ENCODE measurements around the gene UTP14C. TPM values are rescaled to one million over a fixed set of nuclear protein-coding genes. Genes with fewer than 3 reads are reported as not detected.

UTP14C gene
- total and polyA plus RNA-seq, 12 donors, result 3.0 to 15.1 (median 12.0) TPM

DNA sequence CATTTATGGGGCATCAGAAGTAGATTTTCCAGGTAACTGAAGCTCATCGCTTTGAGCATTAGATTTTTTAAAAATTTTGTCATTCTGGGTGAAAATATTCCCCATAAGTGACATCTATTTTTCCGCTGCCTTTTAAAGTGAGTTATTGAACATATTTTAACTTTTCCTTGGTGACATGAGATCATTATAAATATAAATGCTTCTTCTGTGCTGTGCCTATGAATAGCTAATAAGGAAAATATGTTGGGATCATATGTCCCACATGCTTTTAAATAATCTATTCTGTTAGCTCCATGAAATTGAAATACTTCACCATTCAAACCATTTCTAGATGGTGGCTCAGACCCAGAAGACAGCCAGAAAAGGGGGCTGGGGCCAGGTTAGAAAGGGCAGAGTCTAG lies 27.3 kb upstream of the UTP14C start:
- no peaks in the 10 kb centered on the region for H3K27me3 ChIP-seq
- TF ChIP-seq, protein P1, sequence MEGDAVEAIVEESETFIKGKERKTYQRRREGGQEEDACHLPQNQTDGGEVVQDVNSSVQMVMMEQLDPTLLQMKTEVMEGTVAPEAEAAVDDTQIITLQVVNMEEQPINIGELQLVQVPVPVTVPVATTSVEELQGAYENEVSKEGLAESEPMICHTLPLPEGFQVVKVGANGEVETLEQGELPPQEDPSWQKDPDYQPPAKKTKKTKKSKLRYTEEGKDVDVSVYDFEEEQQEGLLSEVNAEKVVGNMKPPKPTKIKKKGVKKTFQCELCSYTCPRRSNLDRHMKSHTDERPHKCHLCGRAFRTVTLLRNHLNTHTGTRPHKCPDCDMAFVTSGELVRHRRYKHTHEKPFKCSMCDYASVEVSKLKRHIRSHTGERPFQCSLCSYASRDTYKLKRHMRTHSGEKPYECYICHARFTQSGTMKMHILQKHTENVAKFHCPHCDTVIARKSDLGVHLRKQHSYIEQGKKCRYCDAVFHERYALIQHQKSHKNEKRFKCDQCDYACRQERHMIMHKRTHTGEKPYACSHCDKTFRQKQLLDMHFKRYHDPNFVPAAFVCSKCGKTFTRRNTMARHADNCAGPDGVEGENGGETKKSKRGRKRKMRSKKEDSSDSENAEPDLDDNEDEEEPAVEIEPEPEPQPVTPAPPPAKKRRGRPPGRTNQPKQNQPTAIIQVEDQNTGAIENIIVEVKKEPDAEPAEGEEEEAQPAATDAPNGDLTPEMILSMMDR (IDR thresholded peaks at IDR 0.05), result no peak
- DNase-seq, result no peak
- no peak overlapping the region for H3K27ac ChIP-seq
- WGBS, 2 donors, result 96 to 99% methylated on average over 2 of the region's 2 CpGs
- H3K9me3 ChIP-seq, result no peaks in the 10 kb centered on the region
- H3K36me3 ChIP-seq, result no peaks in the 10 kb centered on the region
- intact Hi-C loops (cut with DNase I), result loop anchor here in 3 of 10 donors (5.0 to 10.0 kb wide), 3 partner anchors 82 to 182 kb away; no protein-coding TSS in a partner anchor
- ATAC-seq, result no peak
- H3K4me3 ChIP-seq, result no peak overlapping the region
- H3K4me1 ChIP-seq, result peaks cover 4 to 38% (median 32%) of the 10 kb centered on the region in 9 donors

GRCh38 chr13:51997641-51998330 lies 26.7 kb upstream of the UTP14C start:
- TF ChIP-seq, protein P1 (IDR thresholded peaks at IDR 0.05), result no peak
- DNase-seq (no peak), ATAC-seq (no peak)
- H3K4me3 ChIP-seq, result no peak overlapping the region
- peaks cover 4 to 38% (median 32%) of the 10 kb centered on the region in 9 donors for H3K4me1 ChIP-seq
- no peaks in the 10 kb centered on the region for H3K9me3 ChIP-seq
- H3K36me3 ChIP-seq, result no peaks in the 10 kb centered on the region
- WGBS, 2 donors, result 76 to 79% methylated on average over 8 of the region's 8 CpGs
- H3K27ac ChIP-seq, result no peak overlapping the region
- H3K27me3 ChIP-seq, result no peaks in the 10 kb centered on the region
- intact Hi-C loops (cut with DNase I), result loop anchor here in 4 of 10 donors (2.0 to 10.0 kb wide), 4 partner anchors 83 to 183 kb away; partner anchors contain the start of gene NEK5 (in 1 of the 4)

DNA sequence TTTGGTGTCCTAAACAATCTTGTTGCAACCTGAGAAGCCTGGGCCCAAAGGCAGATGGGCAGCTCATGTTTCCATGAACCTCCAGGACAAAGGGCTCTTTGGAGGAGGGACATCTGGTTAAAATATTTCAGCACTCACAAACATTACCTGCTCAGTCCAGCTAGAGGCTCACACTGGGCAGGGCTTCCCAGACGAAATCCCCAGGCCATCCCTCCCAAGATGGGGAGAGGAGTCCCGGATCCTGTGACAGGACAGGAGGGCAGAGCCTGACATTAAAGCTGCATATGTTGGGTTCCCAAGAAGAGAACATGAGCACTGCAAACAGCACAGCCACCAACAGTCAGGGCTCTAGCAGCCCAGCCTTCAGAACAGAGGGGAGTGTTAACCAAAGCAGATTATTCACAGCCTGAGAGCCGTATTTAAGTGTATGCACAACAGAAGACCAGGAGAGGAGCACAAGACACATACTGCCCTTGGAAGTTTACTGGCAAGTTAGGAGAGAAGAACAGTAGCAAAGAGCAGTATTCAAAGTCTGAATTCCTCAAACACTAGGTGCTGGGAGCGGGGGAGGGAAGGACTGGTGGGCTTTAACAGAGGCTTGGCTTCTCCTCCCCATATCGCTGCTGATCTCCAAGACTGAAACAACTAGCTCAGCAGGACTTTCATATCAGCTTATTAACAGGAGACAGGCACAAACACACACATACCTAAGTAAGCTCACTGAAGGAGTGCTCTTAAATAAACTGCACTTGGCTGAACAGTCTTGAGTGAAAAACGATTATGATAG lies 25.6 kb upstream of the UTP14C start:
- DNase-seq, result no peak
- no peak overlapping the region for H3K4me3 ChIP-seq
- intact Hi-C loops (cut with DNase I), result loop anchor here in 4 of 10 donors (2.0 to 10.0 kb wide), 4 partner anchors 84 to 184 kb away; partner anchors contain the start of gene NEK5 (in 1 of the 4)
- H3K36me3 ChIP-seq, result no peaks in the 10 kb centered on the region
- H3K4me1 ChIP-seq, result peaks cover 4 to 38% (median 32%) of the 10 kb centered on the region in 9 donors
- TF ChIP-seq, protein P1 (IDR thresholded peaks at IDR 0.05), result no peak
- WGBS, 2 donors, result 53 to 55% methylated on average over 6 of the region's 6 CpGs
- no peaks in the 10 kb centered on the region for H3K27me3 ChIP-seq
- no peak for ATAC-seq
- H3K27ac ChIP-seq, result peak overlapping the region in 2 of 10 donors; percentile 25 to 43
- H3K9me3 ChIP-seq, result no peaks in the 10 kb centered on the region

DNA sequence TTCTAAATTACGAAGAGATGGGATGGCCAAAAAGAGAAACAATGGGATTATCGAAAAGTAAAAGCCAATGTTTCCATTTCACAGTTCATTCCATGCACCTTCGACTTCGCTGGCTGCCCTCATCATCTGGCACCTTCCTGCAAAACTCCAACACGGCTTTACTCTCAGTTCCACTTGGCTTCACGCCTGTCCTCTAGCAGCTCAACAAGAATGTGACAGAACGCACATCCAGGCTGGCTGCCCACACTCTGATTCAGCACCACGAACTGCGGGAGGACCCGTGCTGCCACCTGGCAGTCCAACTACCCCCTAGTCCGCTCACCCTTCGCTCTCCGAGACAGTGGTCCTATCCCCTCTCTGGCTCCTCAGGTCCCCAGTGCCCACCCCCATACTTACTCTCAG lies 25.0 kb upstream of the UTP14C start:
- 41 to 54% methylated on average over 13 of the region's 13 CpGs for WGBS, 2 donors
- Histone ChIP-seq H3K4me3 (no peak overlapping the region), H3K36me3 (no peaks in the 10 kb centered on the region), H3K27me3 (no peaks in the 10 kb centered on the region), H3K4me1 (peaks cover 4 to 36% (median 28%) of the 10 kb centered on the region in 9 donors), H3K9me3 (no peaks in the 10 kb centered on the region), H3K27ac (peak overlapping the region in 4 of 10 donors; percentile 25 to 55 (median 36))
- TF ChIP-seq, protein P1 (IDR thresholded peaks at IDR 0.05), result peak in 3 of 9 donors; percentile 27 to 31 (median 30)
- ATAC-seq (peak; percentile 68 to 91 (median 84)), DNase-seq (peak; percentile 64 to 81)
- intact Hi-C loops (cut with DNase I), result loop anchor here in 4 of 10 donors (2.0 to 10.0 kb wide), 4 partner anchors 85 to 185 kb away; partner anchors contain the start of gene NEK5 (in 1 of the 4)

Data from heart right ventricle (tissue), 16 donors.